NCI-H1417 (cell line): ENCODE data around the gene C8G.
A peak's percentile ranks its signal among the peaks of the same experiment; 100 is the strongest.

Experiments
- DNase-seq, 3 experiments: peaks; one replicate each; lab custom pipeline; 2025; lab: John Stamatoyannopoulos, UW

The C8G gene

GRCh38 chr9:136944519-136945332, at the start of gene C8G, which contains the start of gene FBXW5:
TSS of gene C8G (plus strand) at chr9:136945243. CDS start at chr9:136945321, 78 bp downstream.
TSS of gene FBXW5 (minus strand) at chr9:136944738. CDS start at chr9:136944083, 655 bp downstream.
- DNase-seq, result peak; percentile 92 to 98 (median 97)

- DNase-seq, result no peak
Measured at GRCh38 chr9:136896027-136896426, 49.0 kb upstream of the C8G start.

GRCh38 chr9:136898483-136899100, 46.5 kb upstream of the C8G start:
- DNase-seq, result no peak

GRCh38 chr9:136899196-136899595, 45.8 kb upstream of the C8G start:
- no peak for DNase-seq

GRCh38 chr9:136900556-136900955, 44.5 kb upstream of the C8G start:
- DNase-seq, result no peak

- no peak for DNase-seq
Measured at GRCh38 chr9:136900988-136901515, 44.0 kb upstream of the C8G start.

GRCh38 chr9:136901516-136902258, 43.4 kb upstream of the C8G start:
- no peak for DNase-seq

- DNase-seq, result no peak
Measured at GRCh38 chr9:136902259-136902821, 42.7 kb upstream of the C8G start.

- no peak for DNase-seq
Measured at GRCh38 chr9:136903041-136903554, 41.9 kb upstream of the C8G start.

- DNase-seq, result no peak
Measured at GRCh38 chr9:136906266-136906665, 38.8 kb upstream of the C8G start.

- no peak for DNase-seq
Measured at GRCh38 chr9:136907011-136907914, 37.8 kb upstream of the C8G start.

- DNase-seq, result no peak
Measured at GRCh38 chr9:136910197-136910900, 34.7 kb upstream of the C8G start.

GRCh38 chr9:136910901-136911245, 34.2 kb upstream of the C8G start:
- no peak for DNase-seq

- no peak for DNase-seq
Measured at GRCh38 chr9:136913701-136914438, 31.2 kb upstream of the C8G start.

GRCh38 chr9:136915632-136916329, 29.3 kb upstream of the C8G start:
- no peak for DNase-seq

GRCh38 chr9:136916330-136917184, 28.5 kb upstream of the C8G start:
- no peak for DNase-seq

GRCh38 chr9:136917902-136918301, 27.1 kb upstream of the C8G start:
- no peak for DNase-seq

- DNase-seq, result no peak
Measured at GRCh38 chr9:136920069-136920468, 25.0 kb upstream of the C8G start.
